ENCODE measurements around the gene ECHS1.

ECHS1 gene

GRCh38 chr10:133346413-133346812 is 26.7 kb downstream of the ECHS1 start:
- Histone ChIP-seq H3K4me3 (no peak overlapping the region), H3K27ac (no peak overlapping the region)
- no peak for DNase-seq (ENCODE audit: low spot score)
- TF ChIP-seq CTCF (IDR thresholded peaks at IDR 0.05) = no peak

GRCh38 chr10:133344236-133344635 is 28.9 kb downstream of the ECHS1 start:
- TF ChIP-seq CTCF (IDR thresholded peaks at IDR 0.05) = no peak
- DNase-seq (ENCODE audit: low spot score) = no peak
- H3K27ac ChIP-seq = no peak overlapping the region
- H3K4me3 ChIP-seq = no peak overlapping the region

- Histone ChIP-seq H3K4me3 (no peak overlapping the region), H3K27ac (no peak overlapping the region)
- DNase-seq (ENCODE audit: low spot score) = no peak
- TF ChIP-seq CTCF (IDR thresholded peaks at IDR 0.05) = no peak
Observed at GRCh38 chr10:133343558-133343957, 29.6 kb downstream of the ECHS1 start.

- Histone ChIP-seq H3K27ac (no peak overlapping the region), H3K4me3 (no peak overlapping the region)
- no peak for TF ChIP-seq CTCF (IDR thresholded peaks at IDR 0.05)
- DNase-seq (ENCODE audit: low spot score) = no peak
Observed at GRCh38 chr10:133342942-133343341, 30.2 kb downstream of the ECHS1 start.

GRCh38 chr10:133341983-133342382 is 31.2 kb downstream of the ECHS1 start:
- no peak for DNase-seq (ENCODE audit: low spot score)
- Histone ChIP-seq H3K4me3 (no peak overlapping the region), H3K27ac (no peak overlapping the region)
- TF ChIP-seq CTCF (IDR thresholded peaks at IDR 0.05) = no peak

GRCh38 chr10:133339708-133340380 is 33.3 kb downstream of the ECHS1 start:
- no peak overlapping the region for H3K4me3 ChIP-seq
- no peak for TF ChIP-seq CTCF (IDR thresholded peaks at IDR 0.05)
- H3K27ac ChIP-seq = no peak overlapping the region
- no peak for DNase-seq (ENCODE audit: low spot score)

All from coronary artery (tissue), 2 donors.